ENCODE measurements around the gene MSI2.

DNA sequence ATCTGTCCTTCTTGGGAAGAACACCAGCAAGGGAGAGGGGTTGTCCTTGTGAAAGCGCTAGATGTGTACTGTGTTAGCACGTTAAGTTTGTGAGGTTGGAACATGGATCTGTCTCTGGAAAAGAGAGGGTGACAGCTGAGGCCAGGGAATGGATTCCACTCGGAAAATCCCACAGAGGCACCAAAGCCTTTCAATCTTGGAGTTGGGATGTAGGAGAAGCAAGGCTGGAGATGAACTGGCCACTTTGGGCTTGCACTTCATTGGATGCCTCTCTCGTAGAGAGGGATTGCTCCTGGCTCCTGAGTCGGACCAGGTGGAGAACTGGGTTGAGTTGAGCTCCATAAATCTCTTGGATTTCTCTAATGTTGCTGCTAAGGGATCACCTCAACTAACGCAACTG, 421.5 kb downstream of the MSI2 start:
- no peak for TF ChIP-seq EZH2 (IDR thresholded peaks at IDR 0.05; ENCODE audit: insufficient read depth, poor library complexity, severe bottlenecking)
- TF ChIP-seq EZH2phosphoT487 (IDR thresholded peaks at IDR 0.05; ENCODE audit: insufficient read depth, low read depth) = no peak

Data from GM23248 (cell line).